ENCODE measurements around the gene PCCA. TPM values are rescaled to one million over a fixed set of nuclear protein-coding genes. Genes with fewer than 3 reads are reported as not detected.
A peak's percentile ranks its signal among the peaks of the same experiment; 100 is the strongest.

Gene PCCA
- total and polyA plus RNA-seq, 2 donors (not counting 1 experiment from before 2014, with no cell fraction given) = 11.2 to 73.0 TPM

DNA sequence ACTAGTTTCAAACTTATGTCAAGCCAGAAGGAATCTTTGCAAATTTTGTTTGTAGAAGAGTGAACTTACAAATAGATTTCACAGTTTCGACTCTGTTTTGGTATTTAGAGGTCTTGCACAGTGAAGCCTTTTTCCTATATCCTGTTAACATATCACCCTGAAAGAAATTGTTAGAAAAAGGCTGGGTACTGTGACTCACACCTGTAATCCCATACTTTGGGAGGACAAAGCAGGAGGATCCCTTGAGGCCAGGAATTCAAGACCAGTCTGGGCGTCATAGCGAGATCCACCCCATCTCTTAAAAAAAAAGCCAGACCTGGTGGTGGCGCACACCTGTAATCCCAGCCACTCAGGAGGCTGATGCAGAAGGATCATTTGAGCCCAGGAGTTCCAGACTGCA is 275.7 kb downstream of the PCCA start:
- Histone ChIP-seq H2AFZ (ENCODE audit: low read length) (no peak overlapping the region), H3K36me3 (ENCODE audit: control insufficient read depth, insufficient read depth, low read length) (no peaks in the 10 kb centered on the region), H3K4me3 (replicated peaks in 1 of 4; ENCODE audit: control extremely low read depth in 1 of 4, insufficient read depth in 1 of 4, low read depth in 3 of 4, low read length in 4 of 4) (no peak overlapping the region), H3K27me3 (ENCODE audit: control insufficient read depth, insufficient read depth, low read length) (no peaks in the 10 kb centered on the region), H4K20me1 (ENCODE audit: control insufficient read depth, extremely low read depth, insufficient read depth, low read length) (no peaks in the 10 kb centered on the region), H3K9me3 (ENCODE audit: control insufficient read depth, insufficient read depth, low read depth, low read length) (no peaks in the 10 kb centered on the region), H3K79me2 (ENCODE audit: control insufficient read depth, insufficient read depth, low read length) (no peaks in the 10 kb centered on the region), H3K4me1 (ENCODE audit: control insufficient read depth, extremely low read depth, insufficient read depth, low read length) (peaks cover 9% of the 10 kb centered on the region), H3K9ac (ENCODE audit: insufficient read depth, low read length) (no peak overlapping the region), H3K4me2 (ENCODE audit: extremely low read depth, insufficient read depth, low read length) (no peak overlapping the region), H3K27ac (ENCODE audit: insufficient read depth, low read length) (no peak overlapping the region)
- TF ChIP-seq CTCF (conservative IDR thresholded peaks at IDR 0.05 in 1 of 2, IDR thresholded peaks at IDR 0.05 in 1 of 2; ENCODE audit: low read depth in 1 of 2, low read length in 2 of 2) = no peak
- no peak for DNase-seq (ENCODE audit: low read depth in 2 of 2)

DNA sequence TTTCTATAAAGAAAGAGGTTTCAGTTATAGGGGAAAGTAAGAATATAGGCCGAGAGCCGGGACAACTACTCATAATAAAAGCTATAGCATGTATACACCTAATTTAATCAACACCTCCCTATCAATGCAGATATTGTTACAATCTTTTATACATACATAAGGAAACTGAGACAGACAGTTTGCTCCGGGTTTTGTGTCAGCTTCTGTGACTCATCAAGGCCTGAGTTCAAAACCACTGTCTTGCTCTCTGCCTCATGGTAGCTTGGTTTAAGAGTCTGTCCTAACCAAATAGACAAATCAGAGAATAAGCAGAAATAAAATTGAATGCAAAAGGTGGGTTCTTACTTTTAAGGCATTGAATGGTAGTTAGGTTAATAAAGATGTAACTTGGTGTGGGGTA is 276.8 kb downstream of the PCCA start:
- DNase-seq (ENCODE audit: low read depth in 2 of 2) = peak in 1 of 2 donors; percentile 16
- Histone ChIP-seq H4K20me1 (ENCODE audit: control insufficient read depth, extremely low read depth, insufficient read depth, low read length) (no peaks in the 10 kb centered on the region), H3K4me3 (replicated peaks in 1 of 4; ENCODE audit: control extremely low read depth in 1 of 4, insufficient read depth in 1 of 4, low read depth in 3 of 4, low read length in 4 of 4) (no peak overlapping the region), H3K79me2 (ENCODE audit: control insufficient read depth, insufficient read depth, low read length) (no peaks in the 10 kb centered on the region), H3K4me1 (ENCODE audit: control insufficient read depth, extremely low read depth, insufficient read depth, low read length) (peaks cover 9% of the 10 kb centered on the region), H2AFZ (ENCODE audit: low read length) (no peak overlapping the region), H3K9me3 (ENCODE audit: control insufficient read depth, insufficient read depth, low read depth, low read length) (no peaks in the 10 kb centered on the region), H3K27me3 (ENCODE audit: control insufficient read depth, insufficient read depth, low read length) (no peaks in the 10 kb centered on the region), H3K36me3 (ENCODE audit: control insufficient read depth, insufficient read depth, low read length) (no peaks in the 10 kb centered on the region), H3K9ac (ENCODE audit: insufficient read depth, low read length) (no peak overlapping the region), H3K27ac (ENCODE audit: insufficient read depth, low read length) (no peak overlapping the region), H3K4me2 (ENCODE audit: extremely low read depth, insufficient read depth, low read length) (no peak overlapping the region)
- no peak for TF ChIP-seq EZH2 (IDR thresholded peaks at IDR 0.05; ENCODE audit: low read length, missing control alignments)
- no peak for TF ChIP-seq CTCF (conservative IDR thresholded peaks at IDR 0.05 in 1 of 2, IDR thresholded peaks at IDR 0.05 in 1 of 2; ENCODE audit: low read depth in 1 of 2, low read length in 2 of 2)

- Histone ChIP-seq H3K36me3 (ENCODE audit: control insufficient read depth, insufficient read depth, low read length) (no peaks in the 10 kb centered on the region), H3K27ac (ENCODE audit: insufficient read depth, low read length) (no peak overlapping the region), H3K79me2 (ENCODE audit: control insufficient read depth, insufficient read depth, low read length) (no peaks in the 10 kb centered on the region), H4K20me1 (ENCODE audit: control insufficient read depth, extremely low read depth, insufficient read depth, low read length) (no peaks in the 10 kb centered on the region), H3K4me3 (replicated peaks in 1 of 4; ENCODE audit: control extremely low read depth in 1 of 4, insufficient read depth in 1 of 4, low read depth in 3 of 4, low read length in 4 of 4) (no peak overlapping the region), H2AFZ (ENCODE audit: low read length) (no peak overlapping the region), H3K9ac (ENCODE audit: insufficient read depth, low read length) (no peak overlapping the region), H3K27me3 (ENCODE audit: control insufficient read depth, insufficient read depth, low read length) (no peaks in the 10 kb centered on the region), H3K4me1 (ENCODE audit: control insufficient read depth, extremely low read depth, insufficient read depth, low read length) (peaks cover 8% of the 10 kb centered on the region), H3K9me3 (ENCODE audit: control insufficient read depth, insufficient read depth, low read depth, low read length) (no peaks in the 10 kb centered on the region), H3K4me2 (ENCODE audit: extremely low read depth, insufficient read depth, low read length) (no peak overlapping the region)
- no peak for DNase-seq (ENCODE audit: low read depth in 2 of 2)
- TF ChIP-seq CTCF (conservative IDR thresholded peaks at IDR 0.05 in 1 of 2, IDR thresholded peaks at IDR 0.05 in 1 of 2; ENCODE audit: low read depth in 1 of 2, low read length in 2 of 2) (no peak), EZH2 (IDR thresholded peaks at IDR 0.05; ENCODE audit: low read length, missing control alignments) (no peak)
Observed at GRCh38 chr13:100378533-100378932, 289.6 kb downstream of the PCCA start.
